ENCODE measurements around the gene PBXIP1.

GRCh38 chr1:154937988-154938386, 17.9 kb downstream of the PBXIP1 start:
- no peak for TF ChIP-seq RAD21 (IDR thresholded peaks at IDR 0.05; ENCODE audit: insufficient read depth, low read depth, low read length)
- TF ChIP-seq, protein P1, sequence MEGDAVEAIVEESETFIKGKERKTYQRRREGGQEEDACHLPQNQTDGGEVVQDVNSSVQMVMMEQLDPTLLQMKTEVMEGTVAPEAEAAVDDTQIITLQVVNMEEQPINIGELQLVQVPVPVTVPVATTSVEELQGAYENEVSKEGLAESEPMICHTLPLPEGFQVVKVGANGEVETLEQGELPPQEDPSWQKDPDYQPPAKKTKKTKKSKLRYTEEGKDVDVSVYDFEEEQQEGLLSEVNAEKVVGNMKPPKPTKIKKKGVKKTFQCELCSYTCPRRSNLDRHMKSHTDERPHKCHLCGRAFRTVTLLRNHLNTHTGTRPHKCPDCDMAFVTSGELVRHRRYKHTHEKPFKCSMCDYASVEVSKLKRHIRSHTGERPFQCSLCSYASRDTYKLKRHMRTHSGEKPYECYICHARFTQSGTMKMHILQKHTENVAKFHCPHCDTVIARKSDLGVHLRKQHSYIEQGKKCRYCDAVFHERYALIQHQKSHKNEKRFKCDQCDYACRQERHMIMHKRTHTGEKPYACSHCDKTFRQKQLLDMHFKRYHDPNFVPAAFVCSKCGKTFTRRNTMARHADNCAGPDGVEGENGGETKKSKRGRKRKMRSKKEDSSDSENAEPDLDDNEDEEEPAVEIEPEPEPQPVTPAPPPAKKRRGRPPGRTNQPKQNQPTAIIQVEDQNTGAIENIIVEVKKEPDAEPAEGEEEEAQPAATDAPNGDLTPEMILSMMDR (IDR thresholded peaks at IDR 0.05 in 2 of 3, conservative IDR thresholded peaks at IDR 0.05 in 1 of 3; ENCODE audit: control insufficient read depth in 2 of 3, extremely low read depth in 1 of 3, insufficient read depth in 1 of 3, low read depth in 3 of 3, low read length in 3 of 3) = no peak
- no peak for TF ChIP-seq CBX3 (IDR thresholded peaks at IDR 0.05; ENCODE audit: borderline replicate concordance, low read depth)
- no peak for TF ChIP-seq NR2C1 (IDR thresholded peaks at IDR 0.05)
- TF ChIP-seq ZZZ3 (IDR thresholded peaks at IDR 0.05; ENCODE audit: control insufficient read depth, insufficient read length, low read depth) = no peak
- no peak for TF ChIP-seq STAT1 (conservative IDR thresholded peaks at IDR 0.05)
- TF ChIP-seq, protein P2, sequence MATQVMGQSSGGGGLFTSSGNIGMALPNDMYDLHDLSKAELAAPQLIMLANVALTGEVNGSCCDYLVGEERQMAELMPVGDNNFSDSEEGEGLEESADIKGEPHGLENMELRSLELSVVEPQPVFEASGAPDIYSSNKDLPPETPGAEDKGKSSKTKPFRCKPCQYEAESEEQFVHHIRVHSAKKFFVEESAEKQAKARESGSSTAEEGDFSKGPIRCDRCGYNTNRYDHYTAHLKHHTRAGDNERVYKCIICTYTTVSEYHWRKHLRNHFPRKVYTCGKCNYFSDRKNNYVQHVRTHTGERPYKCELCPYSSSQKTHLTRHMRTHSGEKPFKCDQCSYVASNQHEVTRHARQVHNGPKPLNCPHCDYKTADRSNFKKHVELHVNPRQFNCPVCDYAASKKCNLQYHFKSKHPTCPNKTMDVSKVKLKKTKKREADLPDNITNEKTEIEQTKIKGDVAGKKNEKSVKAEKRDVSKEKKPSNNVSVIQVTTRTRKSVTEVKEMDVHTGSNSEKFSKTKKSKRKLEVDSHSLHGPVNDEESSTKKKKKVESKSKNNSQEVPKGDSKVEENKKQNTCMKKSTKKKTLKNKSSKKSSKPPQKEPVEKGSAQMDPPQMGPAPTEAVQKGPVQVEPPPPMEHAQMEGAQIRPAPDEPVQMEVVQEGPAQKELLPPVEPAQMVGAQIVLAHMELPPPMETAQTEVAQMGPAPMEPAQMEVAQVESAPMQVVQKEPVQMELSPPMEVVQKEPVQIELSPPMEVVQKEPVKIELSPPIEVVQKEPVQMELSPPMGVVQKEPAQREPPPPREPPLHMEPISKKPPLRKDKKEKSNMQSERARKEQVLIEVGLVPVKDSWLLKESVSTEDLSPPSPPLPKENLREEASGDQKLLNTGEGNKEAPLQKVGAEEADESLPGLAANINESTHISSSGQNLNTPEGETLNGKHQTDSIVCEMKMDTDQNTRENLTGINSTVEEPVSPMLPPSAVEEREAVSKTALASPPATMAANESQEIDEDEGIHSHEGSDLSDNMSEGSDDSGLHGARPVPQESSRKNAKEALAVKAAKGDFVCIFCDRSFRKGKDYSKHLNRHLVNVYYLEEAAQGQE (IDR thresholded peaks at IDR 0.05; ENCODE audit: low read depth, low read length) = no peak
- TF ChIP-seq RELA (IDR thresholded peaks at IDR 0.05; ENCODE audit: borderline replicate concordance, partially characterized antibody) = no peak
- no peak for TF ChIP-seq NFXL1 (IDR thresholded peaks at IDR 0.05; ENCODE audit: borderline replicate concordance)
